Hepatocyte (in vitro differentiated cells): ENCODE results near the gene CRMP1. TPM values are rescaled to one million over a fixed set of nuclear protein-coding genes. Genes with fewer than 3 reads are reported as not detected.

ENCODE experiments used
- DNase-seq: peaks from one replicate; pipeline ENCODE4 v3.0.0-alpha.2; 2016; ENCODE audit warnings: low spot score
- H2AFZ ChIP-seq: fragments of 200-600 bp; sonication (generic); 2 replicates; pipeline ENCODE4 v1.6.0; 2016; ENCODE audit warnings: antibody characterized with exemption, mild to moderate bottlenecking
- H3K27ac ChIP-seq: fragments of 200-600 bp; sonication (generic); 2 replicates; pipeline ENCODE4 v1.5.1; 2016; ENCODE audit warnings: mild to moderate bottlenecking
- H3K27me3 ChIP-seq: fragments of 200-600 bp; sonication (generic); 2 replicates; pipeline ENCODE4 v1.6.1; 2016
- H3K36me3 ChIP-seq: fragments of 200-600 bp; sonication (generic); replicated peaks from 2 replicates; pipeline ENCODE4 v1.5.1; 2016; ENCODE audit warnings: low read depth; ENCODE audit not compliant: insufficient read depth
- H3K4me1 ChIP-seq: fragments of 200-600 bp; sonication (generic); 2 replicates; pipeline ENCODE4 v1.5.1; 2016; ENCODE audit warnings: mild to moderate bottlenecking, moderate library complexity; ENCODE audit not compliant: insufficient read depth
- H3K4me2 ChIP-seq: fragments of 200-600 bp; sonication (generic); 2 replicates; pipeline ENCODE4 v1.6.0; 2016
- H3K4me3 ChIP-seq: fragments of 200-600 bp; sonication (generic); 2 replicates; pipeline ENCODE4 v1.5.1; 2016; ENCODE audit warnings: mild to moderate bottlenecking
- H3K79me2 ChIP-seq: fragments of 200-600 bp; sonication (generic); 2 replicates; pipeline ENCODE4 v1.6.0; 2017; ENCODE audit warnings: mild to moderate bottlenecking
- H3K9me2 ChIP-seq: fragments of 200-600 bp; sonication (generic); replicated peaks from 2 replicates; pipeline ENCODE4 v1.6.0; 2017; ENCODE audit warnings: mild to moderate bottlenecking; ENCODE audit not compliant: insufficient read depth
- H3K9me3 ChIP-seq: fragments of 200-600 bp; sonication (generic); 2 replicates; pipeline ENCODE4 v1.5.1; 2016; ENCODE audit warnings: low read depth, mild to moderate bottlenecking
- H4K20me1 ChIP-seq: fragments of 200-600 bp; sonication (generic); 2 replicates; pipeline ENCODE4 v1.6.0; 2016; ENCODE audit warnings: mild to moderate bottlenecking; ENCODE audit not compliant: insufficient read depth, poor library complexity, severe bottlenecking
- CTCF ChIP-seq: fragments of 200-600 bp; sonication (generic); IDR thresholded peaks from 2 replicates; pipeline ENCODE4 v1.5.1; 2016; ENCODE audit warnings: antibody characterized with exemption, mild to moderate bottlenecking; ENCODE audit not compliant: poor library complexity
- EZH2 ChIP-seq: fragments of 200-600 bp; sonication (generic); IDR thresholded peaks from 2 replicates; pipeline ENCODE4 v1.6.1; 2016; ENCODE audit warnings: antibody characterized with exemption, mild to moderate bottlenecking, borderline replicate concordance
- EZH2phosphoT487 ChIP-seq: fragments of 200-600 bp; sonication (generic); IDR thresholded peaks from one replicate; pipeline ENCODE4 v1.6.1; 2018; ENCODE audit warnings: antibody characterized with exemption, mild to moderate bottlenecking, low read depth, moderate library complexity; ENCODE audit not compliant: unreplicated experiment, severe bottlenecking
- WGBS: methylation state at CpG from one replicate; pipeline ENCODE4 v1.1.6; 2016; ENCODE audit warnings: low lambda C conversion rate; ENCODE audit errors: missing lambda C conversion rate; 5-methylcytosine and 5-hydroxymethylcytosine counted together
- microRNA counts: library from miRNA; unstranded; fragments of <30 nt; microRNA quantifications from one replicate; lab custom pipeline; 2017
- microRNA-seq: library from miRNA; unstranded; fragments of <30 nt; microRNA quantifications from one replicate; pipeline ENCODE4, GENCODE V29; 2017
- polyA plus RNA-seq: library from polyadenylated mRNA; unstranded; fragments of >200 nt; fragmentation: Nextera tagmentation; extraction: Ambion mirVana; gene quantifications from 2 replicates; pipeline ENCODE4 v1.2.1, GENCODE V29; 2016
- small RNA-seq: library from RNA; depleted of rRNA; stranded (forward); fragments of <200 nt; gene quantifications from one replicate; pipeline ENCODE3, GENCODE V24; 2014
- total RNA-seq: library from RNA; depleted of rRNA; stranded (reverse); fragments of >200 nt; gene quantifications from 2 replicates; pipeline ENCODE4 v1.2.3, GENCODE V29; 2014

The CRMP1 gene
- total and polyA plus RNA-seq, 2 experiments from 2014 or later: 12.5 to 12.9 TPM

GRCh38 chr4:5774416-5775036 is 118.4 kb downstream of the CRMP1 start:
- H3K9me2 ChIP-seq: no peaks in the 10 kb centered on the region
- no peaks in the 10 kb centered on the region for H3K4me1 ChIP-seq
- H3K4me3 ChIP-seq: no peak overlapping the region
- H4K20me1 ChIP-seq: no peaks in the 10 kb centered on the region
- no peaks in the 10 kb centered on the region for H3K27me3 ChIP-seq
- H3K79me2 ChIP-seq: no peaks in the 10 kb centered on the region
- no peak for TF ChIP-seq CTCF
- TF ChIP-seq EZH2phosphoT487: no peak
- TF ChIP-seq EZH2: no peak
- WGBS: 69% methylated on average over 2 of the region's 2 CpGs
- H3K9me3 ChIP-seq: peaks cover 19% of the 10 kb centered on the region
- H3K4me2 ChIP-seq: no peak overlapping the region
- H3K27ac ChIP-seq: no peak overlapping the region
- peaks cover 6% of the 10 kb centered on the region for H3K36me3 ChIP-seq
- H2AFZ ChIP-seq: no peak overlapping the region
- no peak for DNase-seq

GRCh38 chr4:5773271-5773555 is 119.7 kb downstream of the CRMP1 start:
- no peaks in the 10 kb centered on the region for H3K4me1 ChIP-seq
- DNase-seq: no peak
- H3K4me2 ChIP-seq: no peak overlapping the region
- H3K9me2 ChIP-seq: no peaks in the 10 kb centered on the region
- no peaks in the 10 kb centered on the region for H3K79me2 ChIP-seq
- H4K20me1 ChIP-seq: no peaks in the 10 kb centered on the region
- H3K9me3 ChIP-seq: peaks cover 19% of the 10 kb centered on the region
- peaks cover 6% of the 10 kb centered on the region for H3K36me3 ChIP-seq
- no peak for TF ChIP-seq CTCF
- no peak for TF ChIP-seq EZH2phosphoT487
- no peak for TF ChIP-seq EZH2
- 96% methylated on average over 2 of the region's 2 CpGs for WGBS
- H3K27ac ChIP-seq: no peak overlapping the region
- no peak overlapping the region for H3K4me3 ChIP-seq
- H3K27me3 ChIP-seq: no peaks in the 10 kb centered on the region
- H2AFZ ChIP-seq: no peak overlapping the region

GRCh38 chr4:5772528-5773270 is 120.2 kb downstream of the CRMP1 start:
- H3K79me2 ChIP-seq: no peaks in the 10 kb centered on the region
- peaks cover 6% of the 10 kb centered on the region for H3K36me3 ChIP-seq
- H3K27ac ChIP-seq: no peak overlapping the region
- H2AFZ ChIP-seq: no peak overlapping the region
- no peak overlapping the region for H3K4me2 ChIP-seq
- no peak overlapping the region for H3K4me3 ChIP-seq
- no peaks in the 10 kb centered on the region for H3K27me3 ChIP-seq
- TF ChIP-seq EZH2phosphoT487 (no peak), CTCF (no peak), EZH2 (no peak)
- WGBS: 85% methylated on average over 9 of the region's 9 CpGs
- H3K4me1 ChIP-seq: no peaks in the 10 kb centered on the region
- no peaks in the 10 kb centered on the region for H3K9me2 ChIP-seq
- peaks cover 19% of the 10 kb centered on the region for H3K9me3 ChIP-seq
- no peak for DNase-seq
- no peaks in the 10 kb centered on the region for H4K20me1 ChIP-seq

MicroRNA genes within 50 kb of the gene (microRNA counts, 767-probe panel; counts per million panel counts)
- microRNA hsa-miR-378d (lab: Ali Mortazavi, UCI): not detected

Small RNA genes within 50 kb of the gene (microRNA-seq; reads per million reads assigned to microRNA genes)
- not detected for gene MIR378D1

Small RNA genes within 50 kb of the gene (small RNA-seq; reads per million reads assigned to genes)
- gene MIR378D1: not detected

Other genes starting within 250 kb of the CRMP1 start
- gene EVC2, start 184.5 kb downstream of the CRMP1 start, total RNA-seq: 3.6 and 4.2 TPM in 2 replicates
- 2.7 and 3.0 TPM in 2 replicates for gene EVC2, start 184.5 kb downstream of the CRMP1 start, polyA plus RNA-seq
- gene EVC, start 181.9 kb downstream of the CRMP1 start, total RNA-seq: 8.6 and 13.2 TPM in 2 replicates
- 4.6 and 4.8 TPM in 2 replicates for gene EVC, start 181.9 kb downstream of the CRMP1 start, polyA plus RNA-seq
- 0.04 TPM in 1 of 2 replicates, not detected in the other for gene C4orf50, start 125.3 kb upstream of the CRMP1 start, total RNA-seq
- gene C4orf50, start 125.3 kb upstream of the CRMP1 start, polyA plus RNA-seq: not detected in 2 replicates